Activated CD8-positive, alpha-beta memory T cell treated with anti-CD3 and anti-CD28 coated beads for 1 hour (primary cell): ENCODE data around the gene TC2N.
"Not testable (repeated sequence)": the region's sequence is repeated elsewhere in the genome, so short reads cannot be mapped to it uniquely, and the experiment has no call there.

ENCODE experiments used
- DNase-seq, 2 donors: peaks; one replicate each; pipeline ENCODE4 v3.0.0-alpha.2; 2020; ENCODE audit warnings: low read depth in 1 of 2; ENCODE audit errors: extremely low read depth in 1 of 2

TC2N gene

DNA sequence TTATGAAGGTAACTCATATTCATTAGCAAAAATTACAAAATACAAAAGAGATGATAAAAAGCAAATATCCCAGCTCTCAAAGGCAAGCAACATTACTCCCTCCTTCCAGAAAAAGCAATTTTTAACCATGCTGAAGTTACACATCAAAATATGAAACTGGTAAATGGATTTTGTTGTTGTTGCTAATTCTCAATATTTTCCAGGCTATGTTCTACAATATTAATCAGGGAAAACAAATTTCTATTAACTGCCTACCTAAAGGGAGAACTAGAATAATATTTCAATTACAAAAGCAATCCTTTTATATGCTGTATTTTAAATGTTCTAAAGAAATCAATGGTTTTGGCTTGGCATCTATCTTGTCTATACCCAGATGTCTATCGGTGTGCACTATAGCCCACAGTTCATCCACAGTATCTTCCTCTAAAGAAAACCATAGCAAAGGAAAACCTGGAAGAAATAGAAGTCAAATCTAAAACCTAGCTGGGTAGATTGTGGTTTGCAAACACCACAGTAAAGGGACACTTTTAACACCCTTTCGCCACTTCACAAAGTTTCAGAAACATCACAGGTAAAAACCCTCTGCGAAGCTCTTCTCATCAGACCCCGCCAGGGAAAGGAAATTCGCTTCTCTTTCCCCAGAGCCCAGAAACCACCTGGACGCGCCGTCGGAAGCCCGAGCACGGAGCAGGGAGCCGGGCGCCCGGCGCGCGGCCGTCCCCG is 32.0 kb downstream of the TC2N start:
- DNase-seq: no peak

- DNase-seq: no peak
Measured at GRCh38 chr14:91834571-91834970, 32.8 kb downstream of the TC2N start.

DNA sequence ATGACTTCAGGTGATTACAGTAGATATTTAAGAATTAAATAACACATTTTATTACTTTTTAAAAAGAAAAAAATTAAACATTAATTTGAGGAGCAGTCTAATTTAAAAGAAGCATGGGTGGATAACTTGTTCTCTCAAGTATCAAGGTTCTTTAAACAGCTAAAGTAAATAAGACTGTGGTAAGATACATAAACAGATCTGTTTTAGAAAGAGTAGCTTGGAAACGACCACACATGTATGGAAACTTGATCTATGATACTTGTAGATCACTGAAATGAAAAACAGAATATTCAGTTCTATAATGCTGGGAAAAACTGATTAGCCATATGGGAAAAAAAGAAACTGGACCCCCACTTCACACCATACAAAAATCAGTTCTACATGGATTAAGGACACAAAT is 36.0 kb downstream of the TC2N start:
- DNase-seq: no peak

- DNase-seq: no peak
Measured at GRCh38 chr14:91830777-91831176, 36.6 kb downstream of the TC2N start.

DNA sequence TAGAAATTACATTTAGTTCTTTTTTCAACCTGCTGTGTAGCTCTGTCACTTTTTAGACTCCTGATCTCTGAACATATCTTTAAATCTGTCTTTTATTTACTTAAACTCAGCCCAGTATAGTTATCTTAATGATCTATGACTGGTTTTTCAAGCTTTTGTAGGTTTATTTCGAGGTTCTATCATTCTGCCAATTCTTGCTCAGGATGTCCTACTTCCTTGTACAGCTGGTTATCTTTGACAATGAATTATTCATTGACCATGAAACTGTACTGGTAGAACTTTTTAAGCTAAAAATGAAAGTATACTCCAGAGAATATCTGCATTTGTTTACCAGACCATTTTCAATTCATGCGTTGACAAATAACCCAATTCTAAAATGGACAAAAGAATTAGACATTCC is 37.8 kb downstream of the TC2N start:
- DNase-seq: no peak

DNA sequence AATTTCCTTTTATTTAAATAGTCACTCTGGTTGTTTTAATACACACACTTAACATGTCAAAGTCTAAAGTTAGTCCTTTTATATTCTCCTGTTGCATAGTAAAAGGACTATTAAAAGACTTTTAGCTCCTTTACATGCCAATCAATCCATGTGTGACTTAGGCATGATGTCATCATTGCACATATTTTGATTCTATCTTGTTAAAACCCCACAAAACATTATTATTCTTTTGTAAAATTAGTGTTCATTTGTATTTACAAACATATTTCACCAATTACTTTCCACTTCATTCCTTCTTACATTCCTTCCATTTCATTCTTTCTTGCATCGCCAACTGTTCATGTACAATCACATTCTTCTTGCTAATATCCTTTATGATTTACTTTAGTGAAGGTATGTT is 39.6 kb downstream of the TC2N start:
- DNase-seq: no peak

- no peak for DNase-seq
Measured at GRCh38 chr14:91817566-91818325, 49.6 kb downstream of the TC2N start.

DNA sequence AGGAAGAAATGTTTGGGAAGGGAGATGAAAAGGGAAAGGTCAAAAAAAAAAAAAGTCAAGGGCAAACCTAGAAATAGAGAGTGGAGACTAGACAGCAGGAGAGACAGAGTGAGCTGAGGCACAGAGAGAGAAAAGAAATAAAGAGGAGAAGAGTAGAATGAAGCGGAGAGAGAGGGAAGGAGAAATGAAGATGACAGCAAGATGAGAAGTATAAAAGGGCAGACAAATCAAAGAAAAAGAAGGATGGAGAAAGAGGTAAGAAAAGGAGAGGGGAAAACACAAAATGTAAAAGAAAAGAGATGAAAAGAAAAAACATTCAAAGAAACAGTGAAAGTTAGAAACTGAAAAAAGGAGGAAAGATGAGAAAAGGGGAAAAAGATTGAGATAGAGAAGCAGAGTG is 53.0 kb downstream of the TC2N start:
- no peak for DNase-seq

DNA sequence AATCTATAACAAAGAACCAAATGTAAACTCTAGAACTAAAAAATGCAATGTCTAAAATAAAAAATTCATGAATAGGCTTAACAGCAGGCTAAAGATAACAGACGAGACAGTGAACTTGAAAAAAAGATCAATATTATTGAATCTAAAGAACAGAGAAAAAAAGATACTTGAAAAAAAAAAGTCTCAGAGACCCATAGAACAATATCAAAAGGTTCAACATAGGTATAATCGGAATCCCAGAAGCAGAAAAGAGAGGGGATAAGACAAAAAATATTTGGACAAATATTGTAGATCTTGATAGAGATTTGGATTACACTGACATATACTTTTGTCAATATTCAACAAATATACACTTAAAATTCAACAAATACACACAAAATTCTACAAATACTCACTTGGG is 56.6 kb downstream of the TC2N start:
- DNase-seq: no peak

DNA sequence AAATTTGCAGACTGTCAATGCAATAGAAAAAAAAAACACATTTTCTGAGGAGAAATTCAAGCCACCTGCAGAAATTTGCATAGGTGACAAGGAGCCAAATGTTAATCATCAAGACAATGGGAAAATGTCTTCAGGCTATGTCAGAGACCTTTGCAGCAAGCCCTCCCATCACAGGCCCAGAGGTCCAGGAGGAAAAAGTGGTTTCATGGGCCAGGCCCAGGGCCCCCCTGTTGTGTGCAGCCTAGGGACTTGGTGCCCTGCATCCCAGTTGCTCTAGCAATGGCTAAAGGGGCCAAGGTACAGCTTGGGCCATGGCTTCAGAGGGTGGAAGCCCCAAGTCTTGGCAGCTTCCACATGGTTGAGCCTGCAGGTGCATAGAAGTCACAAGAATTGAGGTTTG is 60.6 kb downstream of the TC2N start:
- DNase-seq: no peak

DNA sequence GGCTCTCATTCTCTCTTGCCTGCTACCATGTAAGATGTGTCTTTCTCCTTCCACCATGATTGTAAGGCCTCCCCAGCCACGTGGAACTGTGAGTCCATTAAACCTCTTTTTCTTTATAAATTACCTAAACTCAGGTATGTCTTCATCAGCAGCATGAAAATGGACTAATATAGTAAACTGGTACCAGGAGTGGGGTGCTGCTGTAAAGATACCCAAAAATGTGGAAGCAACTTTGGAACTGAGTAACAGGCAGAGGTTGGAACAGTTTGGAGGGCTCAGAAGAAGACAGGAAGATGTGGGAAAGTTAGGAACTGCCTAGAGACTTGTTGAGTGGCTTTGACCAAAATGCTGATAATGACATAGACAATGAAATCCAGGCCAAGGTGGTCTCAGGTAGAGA is 61.2 kb downstream of the TC2N start:
- DNase-seq: not testable (repeated sequence)

GRCh38 chr14:91805659-91806058 is 61.7 kb downstream of the TC2N start:
- no peak for DNase-seq

DNA sequence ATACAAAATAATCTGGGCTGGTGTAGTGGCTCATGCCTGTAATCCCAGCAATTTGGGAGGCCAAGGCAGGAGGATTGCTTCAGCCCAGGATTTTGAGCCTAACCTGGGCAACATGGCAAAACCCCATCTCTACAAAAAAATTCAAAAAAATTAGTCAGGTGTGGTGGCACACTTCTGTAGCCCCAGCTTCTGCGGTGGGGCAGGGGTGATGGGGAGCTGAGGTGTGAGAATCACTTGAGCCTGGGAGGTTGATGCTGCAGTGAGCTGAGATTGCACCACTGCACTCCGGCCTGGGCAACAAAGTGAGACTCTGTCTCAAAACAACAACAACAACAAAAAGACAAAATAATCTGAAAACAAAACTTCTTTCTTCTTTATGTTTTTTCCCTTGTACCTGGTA is 66.0 kb downstream of the TC2N start:
- no peak for DNase-seq

- DNase-seq: no peak
Measured at GRCh38 chr14:91796617-91797347, 70.6 kb downstream of the TC2N start.

DNA sequence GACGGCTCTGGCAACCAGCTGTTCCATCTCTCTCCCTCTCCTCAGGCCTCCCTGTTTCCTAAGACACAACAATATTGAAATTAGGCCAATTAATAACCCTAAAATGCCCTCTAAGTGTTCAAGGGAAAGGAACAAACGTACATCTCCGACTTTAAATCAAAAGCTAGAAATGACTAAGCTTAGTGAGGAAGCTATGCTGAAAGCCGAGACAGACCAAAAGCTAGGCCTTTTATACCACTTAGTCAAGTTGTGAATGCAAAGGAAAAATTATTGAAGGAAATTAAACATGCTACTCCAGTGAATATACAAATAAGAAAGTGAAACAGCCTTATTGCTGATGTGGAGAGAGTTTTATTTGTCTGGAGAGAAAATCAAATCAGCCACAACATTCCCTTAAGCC is 73.6 kb downstream of the TC2N start:
- no peak for DNase-seq

DNA sequence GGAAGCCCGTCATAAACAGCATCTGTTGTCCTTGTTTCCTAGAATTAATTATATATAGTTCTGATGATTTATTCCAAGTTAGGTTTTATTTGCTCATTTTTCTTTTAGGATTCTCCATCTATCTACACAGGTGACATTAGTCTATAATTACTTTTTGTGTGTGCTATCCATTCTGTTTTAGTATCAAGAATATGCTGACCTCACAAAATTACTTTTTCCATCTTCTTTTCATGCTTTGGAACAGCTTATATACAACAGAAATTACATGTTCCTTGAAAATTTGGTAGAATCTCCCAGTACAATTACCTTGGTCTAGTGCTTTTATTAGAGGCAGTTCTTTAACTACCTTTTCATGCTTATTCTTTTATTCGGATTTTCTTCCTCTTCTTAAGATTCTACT is 81.1 kb downstream of the TC2N start:
- no peak for DNase-seq

DNA sequence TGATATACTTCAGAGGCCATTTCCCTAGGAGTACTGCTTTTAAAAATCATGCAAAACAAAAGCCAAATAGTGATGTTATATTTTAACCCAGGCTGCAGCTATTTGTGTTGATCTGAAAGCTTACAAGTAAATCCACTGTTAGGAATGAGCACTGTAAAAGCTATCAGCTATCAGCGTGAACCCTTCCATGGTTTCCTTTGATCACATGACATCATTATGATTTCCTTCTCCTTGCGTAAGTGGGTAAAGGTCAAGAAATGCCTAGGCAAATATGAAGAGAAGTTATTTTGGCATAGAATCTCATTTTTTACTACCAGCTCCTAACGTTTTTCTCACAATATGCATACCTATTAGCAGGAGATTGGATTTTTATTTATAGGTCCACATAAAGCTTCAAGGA is 86.9 kb downstream of the TC2N start:
- DNase-seq: no peak

DNA sequence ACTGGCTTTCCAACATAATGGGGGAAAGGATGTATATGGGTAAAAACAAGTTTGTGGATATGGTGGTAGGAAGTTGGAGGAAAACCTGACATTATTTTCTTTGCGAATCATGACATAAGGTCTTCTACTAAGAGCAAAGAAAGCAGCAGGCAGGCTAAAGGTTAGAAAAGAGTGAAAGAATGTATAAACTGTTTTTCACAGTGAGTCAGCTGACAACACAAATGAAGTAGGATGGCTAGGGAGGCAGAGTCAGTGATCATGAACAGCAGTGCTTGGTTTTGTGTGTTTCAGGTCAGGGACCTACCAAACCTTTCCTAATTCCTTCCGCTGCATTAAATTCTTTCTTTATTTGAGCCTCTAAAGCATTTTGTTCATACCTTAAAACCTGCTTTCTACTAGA is 89.1 kb downstream of the TC2N start:
- DNase-seq: no peak

DNA sequence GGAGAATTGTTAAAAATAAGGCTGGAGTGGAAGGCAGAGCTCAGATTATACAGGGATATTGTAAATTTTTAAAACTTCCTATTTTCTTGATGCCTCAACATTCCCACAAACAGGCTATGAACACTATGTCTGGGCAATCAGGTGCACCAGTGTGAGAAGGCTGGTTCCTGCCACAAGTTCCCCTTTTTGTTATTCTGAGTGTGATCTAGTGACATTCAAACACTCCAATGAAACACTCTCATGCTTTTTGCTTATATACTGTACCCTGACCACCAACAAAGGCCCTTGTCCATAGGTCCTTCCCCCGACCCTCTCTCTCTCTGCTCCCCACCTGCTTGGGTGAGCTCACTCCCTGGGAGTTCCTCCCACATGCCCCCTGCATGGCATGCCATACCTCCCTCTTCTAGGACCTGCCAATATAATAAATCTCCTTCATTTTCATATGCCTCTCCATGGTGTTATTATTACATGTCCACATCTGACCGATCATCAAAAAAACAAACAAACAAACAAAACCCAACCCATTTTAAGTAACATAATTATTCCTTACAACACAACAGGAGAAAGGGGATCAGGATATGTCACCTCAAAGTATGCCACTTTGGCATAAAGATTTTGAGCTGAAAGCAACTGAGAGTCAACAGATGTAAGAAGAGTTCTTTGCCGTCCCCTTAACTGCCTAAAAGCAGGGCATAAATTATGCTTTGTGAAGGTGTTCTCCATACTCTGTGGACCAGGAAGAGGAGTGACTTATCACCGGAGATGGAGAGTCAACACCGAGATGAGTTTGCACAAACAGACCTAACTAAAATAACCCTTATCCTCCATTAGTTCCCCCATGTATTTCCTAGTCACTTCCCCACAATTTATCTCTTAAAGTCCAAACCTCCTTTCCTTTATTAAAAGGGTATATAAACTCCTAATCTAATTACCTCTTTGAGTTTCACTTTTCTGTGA is 92.9 kb downstream of the TC2N start:
- no peak for DNase-seq

- no peak for DNase-seq
Measured at GRCh38 chr14:91770185-91770584, 97.2 kb downstream of the TC2N start.
